HEK293T (cell line): ENCODE measurements around the gene RARS2.
"Not testable (repeated sequence)": the region's sequence is repeated elsewhere in the genome, so short reads cannot be mapped to it uniquely, and the experiment has no call there.

Experiments
- CTCF ChIA-PET: fragments of 350-600 bp; formaldehyde crosslinking; extraction: SDS; loops from one replicate; lab custom pipeline; 2021; ENCODE audit warnings: antibody characterized with exemption, inconsistent platforms; lab: Yijun Ruan, JAX
- POLR2A ChIA-PET: fragments of 350-600 bp; formaldehyde crosslinking; extraction: SDS; loops from one replicate; lab custom pipeline; 2020; ENCODE audit warnings: antibody characterized with exemption, inconsistent platforms; lab: Yijun Ruan, JAX
- DNase-seq: peaks from one replicate; pipeline ENCODE4 v3.0.0; 2012; ENCODE audit warnings: mixed read lengths; ENCODE audit errors: extremely low spot score
- ARNT ChIP-seq: fragments of 450-650 bp; IDR thresholded peaks from 2 replicates; pipeline ENCODE4 v1.6.1; 2017; ENCODE audit warnings: mild to moderate bottlenecking
- BHLHE40 ChIP-seq: fragments of 450-650 bp; IDR thresholded peaks from 2 replicates; pipeline ENCODE4 v1.6.1; 2016; ENCODE audit warnings: mild to moderate bottlenecking, moderate library complexity, borderline replicate concordance
- CTBP1 ChIP-seq: fragments of 450-650 bp; IDR thresholded peaks from 2 replicates; pipeline ENCODE4 v1.6.1; 2016; ENCODE audit warnings: borderline replicate concordance
- ELF4 ChIP-seq: fragments of 450-650 bp; IDR thresholded peaks from 2 replicates; pipeline ENCODE4 v1.6.1; 2017; ENCODE audit warnings: antibody characterized with exemption
- FOXA1 ChIP-seq: fragments of 450-650 bp; IDR thresholded peaks from 2 replicates; pipeline ENCODE4 v1.6.1; 2016; ENCODE audit warnings: mild to moderate bottlenecking
- FOXK2 ChIP-seq: fragments of 450-650 bp; IDR thresholded peaks from 2 replicates; pipeline ENCODE4 v1.6.1; 2016; ENCODE audit warnings: mild to moderate bottlenecking
- FOXM1 ChIP-seq: fragments of 450-650 bp; IDR thresholded peaks from 2 replicates; pipeline ENCODE4 v1.6.1; 2017; ENCODE audit warnings: mild to moderate bottlenecking, borderline replicate concordance
- HDGF ChIP-seq: fragments of 450-650 bp; IDR thresholded peaks from 2 replicates; pipeline ENCODE4 v1.6.1; 2017; ENCODE audit warnings: antibody characterized with exemption, borderline replicate concordance
- L3MBTL2 ChIP-seq: fragments of 450-650 bp; conservative IDR thresholded peaks from 2 replicates; pipeline ENCODE4 v1.6.1; 2016; ENCODE audit warnings: mild to moderate bottlenecking
- LEF1 ChIP-seq: fragments of 450-650 bp; IDR thresholded peaks from 2 replicates; pipeline ENCODE4 v1.6.1; 2017; ENCODE audit warnings: mild to moderate bottlenecking, borderline replicate concordance
- NFRKB ChIP-seq: fragments of 450-650 bp; IDR thresholded peaks from 2 replicates; pipeline ENCODE4 v1.6.1; 2016; ENCODE audit warnings: mild to moderate bottlenecking, moderate library complexity
- SP1 ChIP-seq: fragments of 450-650 bp; IDR thresholded peaks from 2 replicates; pipeline ENCODE4 v1.6.1; 2017
- SUZ12 ChIP-seq: fragments of 450-650 bp; IDR thresholded peaks from 2 replicates; pipeline ENCODE4 v1.6.1; 2016; ENCODE audit warnings: mild to moderate bottlenecking
- TARDBP ChIP-seq: fragments of 450-650 bp; IDR thresholded peaks from 2 replicates; pipeline ENCODE4 v1.6.1; 2016
- ZNF384 ChIP-seq: fragments of 450-650 bp; IDR thresholded peaks from 2 replicates; pipeline ENCODE4 v1.6.1; 2016
- TF ChIP-seq, protein P1 (sequence below): fragments of 450-650 bp; IDR thresholded peaks from 2 replicates; pipeline ENCODE4 v1.6.1; 2016

RARS2 gene

GRCh38 chr6:87501809-87502572 is 87.8 kb downstream of the RARS2 start:
- DNase-seq, result no peak
- ChIA-PET POLR2A (no interaction called here), CTCF (no interaction called here)
- no peak for TF ChIP-seq ARNT
- no peak for TF ChIP-seq ELF4
- TF ChIP-seq LEF1, result no peak
- no peak for TF ChIP-seq TARDBP
- no peak for TF ChIP-seq L3MBTL2
- no peak for TF ChIP-seq CTBP1
- no peak for TF ChIP-seq SP1
- no peak for TF ChIP-seq ZNF384
- TF ChIP-seq BHLHE40, result no peak
- no peak for TF ChIP-seq FOXK2
- no peak for TF ChIP-seq FOXM1

DNA sequence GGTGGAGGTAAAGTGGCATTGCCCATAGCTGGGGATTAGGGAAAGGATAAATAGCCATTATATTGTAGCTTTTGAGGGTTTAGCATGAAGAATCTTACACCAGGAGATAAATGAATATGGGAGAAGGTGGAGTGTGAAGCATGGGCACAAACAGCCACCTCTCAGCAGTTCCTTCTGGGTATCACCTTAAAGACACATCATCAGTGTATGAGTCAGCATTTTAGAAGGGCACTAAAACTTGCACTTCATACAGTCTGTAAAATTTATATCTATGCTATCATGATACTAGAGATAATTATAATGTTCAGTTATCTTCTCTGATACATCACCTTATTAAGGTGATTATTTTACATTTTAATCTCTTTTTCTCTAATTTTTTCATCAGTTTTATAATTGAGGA is 91.7 kb downstream of the RARS2 start:
- no peak for DNase-seq
- CTCF ChIA-PET, result no interaction called here
- TF ChIP-seq TARDBP (no peak), BHLHE40 (no peak), FOXA1 (no peak), SUZ12 (no peak), NFRKB (no peak), SP1 (no peak), CTBP1 (no peak), ZNF384 (no peak), FOXM1 (no peak), ELF4 (no peak), HDGF (no peak)
- TF ChIP-seq, protein P1, sequence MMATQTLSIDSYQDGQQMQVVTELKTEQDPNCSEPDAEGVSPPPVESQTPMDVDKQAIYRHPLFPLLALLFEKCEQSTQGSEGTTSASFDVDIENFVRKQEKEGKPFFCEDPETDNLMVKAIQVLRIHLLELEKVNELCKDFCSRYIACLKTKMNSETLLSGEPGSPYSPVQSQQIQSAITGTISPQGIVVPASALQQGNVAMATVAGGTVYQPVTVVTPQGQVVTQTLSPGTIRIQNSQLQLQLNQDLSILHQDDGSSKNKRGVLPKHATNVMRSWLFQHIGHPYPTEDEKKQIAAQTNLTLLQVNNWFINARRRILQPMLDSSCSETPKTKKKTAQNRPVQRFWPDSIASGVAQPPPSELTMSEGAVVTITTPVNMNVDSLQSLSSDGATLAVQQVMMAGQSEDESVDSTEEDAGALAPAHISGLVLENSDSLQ, result no peak
- POLR2A ChIA-PET, result no interaction called here

GRCh38 chr6:87494761-87495422 is 94.9 kb downstream of the RARS2 start:
- ChIA-PET POLR2A (no interaction called here), CTCF (interaction anchor here (0.6 to 0.7 kb wide), 2 partner anchors 22 to 94 kb away, joined by 3 to 5 read pairs; partner anchors contain the start of gene SLC35A1)
- DNase-seq, result no peak
- TF ChIP-seq TARDBP, result no peak
- TF ChIP-seq L3MBTL2, result no peak
- no peak for TF ChIP-seq CTBP1
- TF ChIP-seq ZNF384, result no peak
- no peak for TF ChIP-seq HDGF
- TF ChIP-seq ELF4, result no peak
- no peak for TF ChIP-seq LEF1
- TF ChIP-seq SP1, result no peak
- TF ChIP-seq FOXA1, result no peak
- TF ChIP-seq ARNT, result no peak
- no peak for TF ChIP-seq FOXK2
- TF ChIP-seq SUZ12, result no peak
- TF ChIP-seq, protein P1, result no peak

DNA sequence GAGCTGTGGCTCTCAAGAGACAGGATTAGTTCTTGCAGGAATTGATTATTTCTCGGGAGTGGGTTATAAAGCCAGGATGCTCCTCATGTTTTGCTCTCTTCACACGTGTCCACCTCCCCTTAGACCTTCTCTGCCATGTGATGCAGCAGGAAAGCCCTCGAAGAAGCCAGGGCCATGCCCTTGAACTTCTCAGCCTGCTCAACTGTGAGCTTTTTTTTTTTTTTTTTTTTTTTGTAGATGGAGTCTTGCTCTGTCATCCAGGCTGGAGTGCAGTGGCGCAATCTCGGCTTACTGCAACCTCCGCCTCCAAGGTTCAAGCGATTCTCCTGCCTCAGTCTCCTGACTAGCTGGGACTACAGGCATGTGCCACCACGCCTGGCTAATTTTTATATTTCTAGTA is 100.5 kb downstream of the RARS2 start:
- POLR2A ChIA-PET, result interaction anchor here (1.1 to 1.3 kb wide), 2 partner anchors 12 to 17 kb away, joined by 3 read pairs; partner anchors contain the start of gene SLC35A1
- CTCF ChIA-PET, DNase-seq: not testable (repeated sequence)

DNA sequence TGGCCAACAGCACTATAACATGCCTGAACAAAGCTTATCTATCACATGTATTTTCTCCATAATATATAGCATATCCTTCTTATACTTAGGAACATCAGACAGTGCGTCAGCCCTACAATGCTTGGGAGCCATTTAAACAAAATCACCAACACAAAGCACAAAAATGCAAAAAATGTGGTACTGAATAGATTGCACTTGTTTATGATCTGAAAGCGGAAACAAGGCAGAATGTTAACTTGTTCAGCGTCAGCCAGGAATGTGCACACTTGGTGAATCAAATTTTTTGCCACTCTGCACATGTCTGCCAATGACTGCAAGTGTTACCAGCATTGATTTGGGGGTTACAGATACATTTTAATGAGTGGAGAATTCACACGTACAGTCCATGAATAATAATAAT is 102.2 kb downstream of the RARS2 start:
- no peak for DNase-seq
- no peak for TF ChIP-seq L3MBTL2
- TF ChIP-seq TARDBP, result no peak
- TF ChIP-seq SUZ12, result no peak
- no peak for TF ChIP-seq FOXA1
- TF ChIP-seq SP1, result no peak
- no peak for TF ChIP-seq FOXK2
- TF ChIP-seq CTBP1, result no peak
- no peak for TF ChIP-seq ARNT
- TF ChIP-seq LEF1, result no peak
- ChIA-PET POLR2A (no interaction called here), CTCF (no interaction called here)

DNA sequence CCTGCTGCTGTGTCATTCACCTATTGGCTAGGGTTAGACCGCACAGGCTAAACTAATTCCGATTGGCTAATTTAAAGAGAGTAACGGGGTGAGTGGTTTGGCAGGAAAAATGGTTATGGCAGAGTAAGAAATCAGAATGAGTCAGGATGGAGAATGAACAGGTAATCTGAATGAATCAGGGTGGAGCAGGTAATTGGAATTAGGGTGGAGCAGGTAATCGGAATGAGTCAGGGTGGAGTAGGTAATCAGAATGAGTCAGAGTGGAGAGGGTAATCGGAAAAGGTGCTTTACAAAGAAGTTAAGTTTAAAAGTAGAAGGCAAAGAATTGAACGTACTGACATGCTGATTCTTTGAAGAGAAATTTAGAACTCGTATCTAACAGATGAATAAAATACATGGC is 105.3 kb downstream of the RARS2 start:
- ChIA-PET CTCF (no interaction called here), POLR2A (no interaction called here)
- no peak for DNase-seq
- TF ChIP-seq TARDBP, result no peak
- no peak for TF ChIP-seq SP1
- TF ChIP-seq LEF1, result no peak
- TF ChIP-seq ELF4, result no peak
- TF ChIP-seq L3MBTL2, result no peak
- TF ChIP-seq CTBP1, result no peak
- no peak for TF ChIP-seq SUZ12
- no peak for TF ChIP-seq ZNF384
- TF ChIP-seq FOXM1, result no peak

DNA sequence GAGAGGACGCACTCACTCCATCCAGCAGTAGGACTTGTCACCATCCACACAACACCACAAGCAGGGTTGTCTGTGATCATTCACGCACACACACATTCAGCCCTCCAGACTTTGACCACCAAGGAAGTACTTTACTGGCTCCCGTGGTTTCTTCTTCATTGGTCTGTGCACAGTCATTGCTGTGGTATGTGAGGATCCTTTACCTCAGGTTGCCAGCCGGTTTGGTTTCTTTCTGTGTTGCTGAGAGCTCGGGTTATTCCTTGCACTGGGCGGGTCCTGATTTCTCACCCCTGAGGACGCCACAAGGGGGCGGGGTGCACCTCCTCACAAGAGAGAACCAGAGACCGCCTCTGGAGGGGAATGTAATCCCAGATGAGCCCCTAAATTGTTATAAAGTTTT is 105.9 kb downstream of the RARS2 start:
- CTCF ChIA-PET, result interaction anchor here (0.5 kb wide), 1 partner anchor 273 kb away, joined by 5 read pairs; no protein-coding TSS in a partner anchor
- peak; percentile 15 for DNase-seq
- TF ChIP-seq BHLHE40, result no peak
- no peak for TF ChIP-seq CTBP1
- TF ChIP-seq ZNF384, result no peak
- no peak for TF ChIP-seq FOXA1
- no peak for TF ChIP-seq FOXK2
- no peak for TF ChIP-seq LEF1
- no peak for TF ChIP-seq L3MBTL2
- TF ChIP-seq SUZ12, result no peak
- no peak for TF ChIP-seq SP1
- no peak for TF ChIP-seq NFRKB
- no peak for TF ChIP-seq FOXM1
- no peak for TF ChIP-seq HDGF
- TF ChIP-seq TARDBP, result no peak
- TF ChIP-seq, protein P1, result no peak
- no peak for TF ChIP-seq ELF4
- no peak for TF ChIP-seq ARNT
- POLR2A ChIA-PET, result no interaction called here
